NCI-H1105 (cell line): ENCODE results near the gene DNAH9.

Experiments used
- DNase-seq: peaks from one replicate; lab custom pipeline; 2025; lab: John Stamatoyannopoulos, UW

Gene DNAH9

DNA sequence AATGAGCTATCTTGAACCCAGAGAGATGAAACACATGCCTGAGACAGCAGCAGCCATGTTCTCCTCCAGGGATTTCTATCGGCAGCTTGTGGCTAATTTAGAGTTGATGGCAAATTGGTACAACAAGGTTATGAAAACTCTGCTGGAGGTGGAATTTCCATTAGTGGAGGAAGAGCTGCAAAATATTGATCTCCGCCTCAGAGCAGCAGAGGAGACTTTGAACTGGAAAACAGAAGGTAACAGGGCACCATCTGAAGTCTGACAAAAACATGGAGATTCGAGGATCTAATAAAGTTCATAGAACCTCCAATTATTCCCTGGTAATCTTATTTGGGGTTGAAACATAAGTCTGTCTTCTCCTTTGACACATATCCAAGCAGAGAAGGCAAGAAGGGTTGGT is 52.8 kb downstream of the DNAH9 start:
- no peak for DNase-seq

DNA sequence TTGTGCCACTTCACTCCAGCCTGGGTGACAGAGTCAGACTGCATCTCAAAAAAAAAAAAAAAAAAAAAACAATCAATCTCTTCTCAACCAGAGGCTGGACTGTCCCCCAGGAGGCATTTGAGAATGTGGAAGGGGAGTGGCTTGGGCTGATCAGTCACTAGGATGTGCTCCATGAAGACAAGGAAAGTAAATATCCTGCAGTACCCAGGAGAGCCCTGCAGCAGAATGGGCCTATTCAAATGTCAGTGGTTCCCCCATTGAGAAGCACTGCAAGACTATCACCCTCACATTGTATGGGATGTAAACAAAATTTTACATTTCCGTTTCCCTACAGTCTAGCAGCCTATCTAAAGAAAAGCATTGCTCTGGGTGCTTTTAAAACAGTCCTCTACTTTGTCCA is 70.3 kb downstream of the DNAH9 start:
- no peak for DNase-seq

DNA sequence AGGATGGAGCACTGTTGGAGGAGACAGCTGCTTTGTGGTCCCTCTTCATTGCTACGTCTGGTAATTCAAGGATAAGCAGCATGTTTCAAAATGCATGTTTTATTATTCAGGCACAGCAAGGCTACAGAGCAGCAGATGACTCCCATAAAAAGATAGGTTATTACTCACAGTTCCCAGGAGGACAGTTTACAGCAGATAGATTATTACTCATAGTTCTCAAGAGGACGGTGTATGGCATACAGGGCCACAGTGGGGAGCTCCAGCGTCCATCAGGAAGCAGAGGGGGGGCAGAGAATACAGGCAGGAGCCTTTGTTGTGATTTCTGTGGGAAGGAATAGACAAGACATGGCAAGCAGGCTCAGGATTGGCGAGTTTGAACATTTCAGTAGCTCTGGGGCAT is 72.9 kb downstream of the DNAH9 start:
- no peak for DNase-seq

DNA sequence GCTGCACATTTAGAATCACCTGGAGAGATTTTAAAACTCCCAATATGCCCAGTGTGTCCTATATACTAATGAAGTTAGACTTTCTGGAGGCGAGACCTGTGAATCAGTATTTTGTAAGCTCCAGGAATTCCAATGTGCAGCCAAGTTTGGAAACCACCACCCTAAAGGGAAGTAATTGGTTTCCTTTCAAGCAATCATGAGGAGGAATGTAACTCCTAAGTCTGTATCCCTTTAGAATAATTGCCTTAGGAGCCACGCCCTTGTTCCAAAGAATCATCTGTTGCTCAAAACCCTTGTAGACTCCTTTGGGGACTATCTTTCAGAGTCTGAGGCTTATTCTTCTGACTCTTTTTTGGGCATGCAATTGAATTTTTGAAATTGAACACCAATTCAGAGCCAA is 84.4 kb downstream of the DNAH9 start:
- no peak for DNase-seq

DNA sequence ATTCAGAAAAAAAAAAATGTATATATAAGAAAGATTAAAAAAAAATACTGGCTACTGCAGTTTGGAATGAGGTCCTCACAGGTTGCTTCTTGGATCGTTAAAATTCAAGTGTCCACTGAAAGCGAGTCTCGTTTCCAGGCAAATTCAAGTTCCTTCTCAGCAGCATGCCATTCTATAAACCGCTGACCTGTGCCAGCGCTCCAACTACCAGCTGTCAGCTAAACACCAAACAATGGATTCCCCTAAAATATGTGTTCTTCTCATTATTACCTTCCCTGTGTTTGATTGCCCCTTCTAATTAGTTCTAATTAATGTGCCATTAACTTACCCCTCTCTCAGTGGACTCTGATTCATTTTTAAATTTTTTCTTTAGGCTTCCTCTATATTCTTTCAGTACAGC is 92.4 kb downstream of the DNAH9 start:
- DNase-seq: no peak

DNA sequence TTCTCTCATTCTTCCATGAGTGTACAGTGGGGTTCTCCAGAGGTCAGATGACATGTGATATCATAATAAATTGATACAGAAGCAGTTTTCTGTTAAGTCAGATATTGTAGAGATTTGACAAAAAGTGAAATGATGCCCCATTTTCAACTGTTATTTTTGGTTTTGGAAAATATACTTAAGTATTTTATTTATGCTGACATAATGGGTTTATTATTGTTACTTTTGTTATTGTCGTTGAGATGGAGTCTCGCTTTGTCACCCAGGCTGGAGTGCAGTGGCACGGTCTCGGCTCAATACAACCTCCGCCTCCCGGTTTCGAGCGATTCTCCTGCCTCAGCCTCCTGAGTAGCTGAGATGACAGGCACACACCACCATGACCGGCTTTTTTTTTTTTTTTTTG is 94.4 kb downstream of the DNAH9 start:
- no peak for DNase-seq

DNA sequence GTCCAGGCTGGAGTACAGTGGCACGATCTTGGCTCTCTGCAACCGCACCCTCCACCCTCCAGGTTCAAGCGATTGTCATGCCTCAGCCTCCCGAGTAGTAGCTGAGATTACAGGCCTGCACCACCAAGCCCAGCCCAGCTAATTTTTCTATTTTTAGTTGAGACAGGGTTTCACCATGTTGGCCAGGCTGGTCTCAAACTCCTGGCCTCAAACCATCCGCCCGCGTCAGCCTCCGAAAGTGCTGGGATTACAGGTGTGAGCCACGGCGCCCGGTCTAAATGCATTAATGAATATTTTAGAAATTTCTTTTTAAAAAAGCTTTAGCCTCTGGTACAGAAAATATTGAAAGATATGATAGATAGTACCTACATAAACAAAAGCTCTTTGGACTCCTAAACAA is 95.0 kb downstream of the DNAH9 start:
- DNase-seq: no peak

DNA sequence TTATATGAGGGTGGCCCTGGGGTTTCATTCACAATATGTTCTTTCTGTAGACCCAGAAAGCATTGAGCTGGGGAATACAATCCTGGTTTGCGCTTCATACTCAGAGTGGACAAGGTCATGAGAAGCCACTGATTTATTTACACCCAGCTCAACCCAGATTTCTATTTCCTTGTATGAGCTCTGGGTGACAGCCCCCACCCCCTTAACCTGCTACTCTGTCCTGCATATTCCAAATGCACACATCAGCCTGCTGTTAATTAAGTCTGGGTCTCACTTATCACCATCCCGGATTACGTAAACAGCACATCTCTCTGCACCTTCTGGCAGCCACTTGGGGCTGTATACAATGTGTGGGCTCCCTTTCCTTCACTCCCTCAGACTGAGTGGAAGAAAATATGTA is 102.4 kb downstream of the DNAH9 start:
- no peak for DNase-seq

DNA sequence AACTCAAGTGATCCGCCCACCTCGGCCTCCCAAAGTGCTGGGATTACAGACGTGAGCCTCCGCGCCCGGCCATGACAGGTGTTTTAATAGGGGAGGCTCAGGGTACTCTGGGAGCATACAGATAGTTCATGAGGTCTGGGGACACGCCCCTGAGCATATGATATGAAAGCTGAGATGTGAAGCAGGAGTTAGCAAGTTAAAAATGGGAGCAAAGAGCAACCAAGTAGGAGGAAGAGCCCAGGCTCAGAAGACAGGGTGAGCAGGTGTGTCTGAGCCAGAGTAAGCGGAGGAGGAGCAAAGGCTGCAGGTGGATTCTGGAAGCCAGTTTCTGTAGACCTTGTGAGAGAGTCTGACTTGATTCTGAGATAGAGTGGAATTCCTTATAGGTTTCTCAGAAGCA is 103.6 kb downstream of the DNAH9 start:
- no peak for DNase-seq

DNA sequence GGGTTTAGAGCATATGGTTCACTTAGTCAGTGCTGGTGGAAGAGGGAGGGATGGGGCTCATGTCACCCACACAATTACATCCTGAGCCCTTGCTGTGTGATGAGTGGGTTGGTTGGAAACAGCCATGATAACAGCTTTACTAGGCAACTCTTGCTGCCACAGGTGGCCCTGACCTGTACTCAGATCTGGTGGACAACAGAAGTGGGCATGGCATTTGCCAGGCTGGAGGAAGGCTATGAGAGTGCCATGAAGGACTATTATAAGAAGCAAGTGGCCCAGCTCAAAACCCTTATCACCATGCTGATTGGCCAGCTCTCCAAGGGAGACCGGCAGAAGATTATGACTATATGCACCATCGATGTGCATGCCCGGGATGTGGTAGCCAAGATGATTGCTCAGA is 105.8 kb downstream of the DNAH9 start:
- DNase-seq: no peak

DNA sequence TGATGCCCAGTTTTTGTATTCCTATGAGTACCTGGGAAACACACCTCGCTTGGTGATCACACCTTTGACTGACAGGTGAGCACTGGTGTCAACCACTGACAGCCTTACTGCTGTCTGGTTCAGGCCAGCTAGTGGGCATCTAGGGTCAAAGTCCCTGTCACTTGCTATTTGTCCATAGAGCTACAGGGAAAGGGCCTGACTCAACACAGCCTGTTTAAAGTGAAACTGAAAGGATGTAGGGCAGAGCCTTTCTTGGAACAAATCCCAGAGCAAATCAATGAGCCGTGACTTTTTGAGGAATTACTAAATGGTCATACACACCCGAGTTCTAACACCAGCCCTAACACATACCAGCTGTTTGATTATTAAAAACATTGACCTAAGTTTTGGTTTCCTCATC is 106.8 kb downstream of the DNAH9 start:
- DNase-seq: peak; percentile 2

DNA sequence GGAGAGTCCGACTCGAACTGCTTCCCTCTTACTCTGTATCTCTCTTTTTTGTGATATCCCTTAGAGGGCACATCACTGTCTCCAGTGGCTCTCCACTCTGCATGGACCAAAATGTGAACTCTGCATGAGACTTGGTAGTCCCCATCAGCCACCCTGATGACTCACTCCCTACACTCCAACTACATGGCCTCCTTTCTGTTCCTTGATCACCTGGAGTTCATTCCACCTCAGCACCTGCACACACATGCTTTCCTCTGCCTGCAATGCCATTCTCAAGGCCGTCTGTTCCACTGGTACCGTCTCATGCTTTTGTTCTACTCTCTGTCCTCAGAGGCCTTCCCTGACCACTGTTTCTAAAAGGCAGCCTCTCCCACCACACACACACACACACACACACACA is 109.3 kb downstream of the DNAH9 start:
- DNase-seq: no peak

DNA sequence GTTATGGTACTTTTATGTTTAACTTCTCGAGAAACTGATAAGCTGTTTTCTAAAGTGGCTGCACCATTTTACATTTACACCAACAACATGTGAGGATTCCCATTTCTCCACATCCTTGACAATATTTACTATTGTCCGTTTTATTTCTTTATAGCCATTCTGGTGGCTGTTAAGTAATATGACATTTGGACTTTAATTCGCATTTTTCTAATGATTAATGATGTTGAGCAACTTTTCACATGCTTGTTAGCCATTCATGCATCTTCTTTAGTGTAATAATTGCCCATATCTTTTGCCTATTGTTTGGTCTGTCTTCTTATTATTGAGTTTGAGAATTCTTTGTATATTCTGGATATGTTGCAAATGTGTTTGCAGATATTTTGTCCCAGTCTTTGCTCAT is 114.2 kb downstream of the DNAH9 start:
- no peak for DNase-seq

DNA sequence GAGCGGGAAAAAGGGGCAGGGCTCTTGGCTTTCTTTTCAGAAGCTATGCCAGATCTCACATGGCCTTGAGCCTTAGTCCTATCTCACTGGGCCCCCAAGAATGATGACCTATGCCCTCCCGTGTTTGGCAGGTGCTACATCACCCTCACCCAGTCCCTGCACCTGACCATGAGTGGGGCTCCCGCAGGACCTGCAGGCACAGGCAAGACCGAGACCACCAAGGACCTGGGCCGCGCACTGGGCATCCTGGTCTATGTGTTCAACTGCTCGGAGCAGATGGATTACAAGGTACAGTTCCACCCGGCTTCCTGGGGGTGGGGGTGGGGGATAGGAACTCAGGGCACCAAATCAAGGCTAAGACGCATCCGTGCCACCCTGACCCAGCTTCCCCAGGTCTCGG is 120.9 kb downstream of the DNAH9 start:
- no peak for DNase-seq

DNA sequence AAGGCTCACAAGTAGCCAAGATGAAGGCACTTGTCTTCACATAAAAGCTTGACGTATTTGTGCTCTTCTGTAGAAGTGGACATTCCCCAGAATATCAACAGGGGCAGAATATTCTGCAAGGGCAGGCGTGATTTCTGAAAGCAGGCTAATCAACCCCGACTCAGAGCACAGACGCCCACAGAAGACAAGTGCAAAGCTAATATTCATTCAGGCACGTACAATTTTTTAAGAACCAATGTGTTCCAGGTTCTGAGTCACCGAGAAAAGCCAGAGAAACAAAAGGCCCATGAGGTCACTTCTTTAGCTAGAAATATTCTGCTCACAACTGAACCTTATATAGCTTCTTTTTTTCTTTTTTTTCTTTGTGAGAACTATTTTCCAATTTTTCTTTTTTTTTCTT is 121.6 kb downstream of the DNAH9 start:
- DNase-seq: no peak

DNA sequence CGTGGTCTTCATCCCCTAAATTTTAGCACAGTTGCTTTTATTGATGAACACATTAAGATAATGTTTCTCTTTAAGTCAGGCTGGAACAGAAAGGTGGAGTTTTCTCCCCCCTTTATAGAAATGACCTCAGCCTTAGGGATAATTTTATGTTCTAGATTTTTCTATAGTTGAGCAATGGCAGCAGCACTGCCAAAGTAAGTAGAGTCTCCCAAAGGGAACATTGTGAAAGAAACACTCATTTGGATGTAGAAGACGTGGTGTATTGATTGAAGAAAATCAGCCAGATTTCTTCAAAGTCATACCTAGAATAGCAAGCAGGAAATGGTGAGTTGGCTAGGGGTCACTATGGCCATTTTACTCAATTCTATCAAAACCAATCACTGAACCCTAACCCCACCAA is 122.5 kb downstream of the DNAH9 start:
- DNase-seq: no peak

DNA sequence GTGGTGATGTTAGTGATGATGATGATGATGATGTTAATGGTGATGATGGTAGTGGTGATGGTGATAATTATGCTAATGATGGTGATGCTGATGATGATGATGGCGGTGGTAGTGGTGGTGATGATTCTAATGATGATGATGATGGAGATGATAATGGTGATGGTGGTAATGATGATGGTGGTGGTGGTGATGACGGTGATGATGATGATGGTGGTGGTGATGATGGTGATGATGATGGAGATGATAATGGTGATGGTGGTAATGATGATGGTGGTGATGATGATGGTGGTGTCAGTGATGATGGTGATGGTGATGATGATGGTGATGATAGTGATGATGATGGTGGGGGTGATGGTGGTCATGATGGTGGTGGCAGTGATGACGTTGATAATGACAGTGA is 132.5 kb downstream of the DNAH9 start:
- DNase-seq: no peak

DNA sequence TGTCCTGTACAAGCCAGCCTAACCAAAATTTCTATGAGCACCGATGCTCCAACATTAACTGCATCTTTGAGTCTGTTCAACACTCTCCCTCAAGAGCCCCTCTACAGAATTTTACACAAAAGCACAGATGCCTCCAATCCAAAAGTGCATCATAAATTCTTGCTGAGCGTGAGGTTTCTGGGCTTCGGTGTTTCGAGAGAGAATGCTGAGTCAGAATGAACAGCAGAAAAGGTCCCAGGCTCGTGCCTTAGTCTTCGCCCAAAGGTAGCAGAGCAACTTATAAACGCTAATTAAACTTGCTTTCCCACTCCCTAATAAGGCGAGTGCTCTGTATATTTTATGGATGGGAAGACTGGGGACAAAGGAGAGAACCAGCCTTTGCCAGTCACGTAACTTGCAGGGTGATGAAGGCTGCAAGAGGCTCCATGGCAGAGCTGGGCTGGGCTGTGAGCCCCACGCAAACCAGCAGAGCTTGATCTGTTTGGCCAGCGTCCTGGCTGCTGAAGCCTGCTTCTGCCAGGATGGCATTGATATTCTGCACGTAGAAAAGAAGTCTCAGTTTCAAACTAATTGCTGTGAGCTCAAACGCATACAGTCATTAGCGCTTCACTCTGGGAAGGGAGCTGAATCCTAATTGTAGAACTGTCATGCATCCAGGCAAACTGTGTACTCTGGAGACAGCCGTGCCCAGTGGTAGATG is 138.5 kb downstream of the DNAH9 start:
- DNase-seq: no peak

DNA sequence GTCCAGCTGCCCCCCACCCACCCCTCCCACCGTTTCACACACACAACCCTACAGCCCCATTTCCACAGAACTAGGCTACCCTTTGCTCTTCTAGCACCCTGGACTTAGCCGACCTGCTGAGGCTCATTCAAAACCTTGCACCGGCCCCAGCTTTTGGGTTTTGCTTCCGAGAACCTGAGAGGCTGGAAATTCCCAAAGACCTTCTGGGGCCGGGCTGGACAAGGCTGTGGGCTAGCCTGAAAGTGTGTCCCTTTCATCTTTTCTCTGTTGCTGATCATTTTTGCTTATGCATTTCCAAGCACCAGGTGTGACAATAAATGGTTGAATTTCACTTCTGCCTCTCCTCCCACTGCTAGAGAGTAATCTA is 139.0 kb downstream of the DNAH9 start:
- no peak for DNase-seq

DNA sequence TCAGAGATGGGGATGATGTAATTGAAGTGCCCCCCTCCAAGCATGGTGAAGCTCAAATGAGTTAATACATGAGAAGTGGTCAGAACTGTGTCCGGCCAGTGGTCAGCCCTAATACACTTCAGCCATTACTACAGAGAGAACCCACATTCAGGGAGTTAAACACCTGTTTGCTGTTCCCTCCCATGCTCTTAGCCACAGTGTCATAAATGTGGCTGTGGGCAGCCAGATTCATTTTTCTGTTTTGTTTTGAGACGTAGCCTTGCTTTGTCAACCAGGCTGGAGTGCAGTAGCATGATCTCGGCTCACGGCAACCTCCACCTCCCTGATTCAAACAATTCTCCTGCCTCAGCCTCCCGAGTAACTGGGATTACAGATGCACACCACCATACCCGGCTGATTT is 139.9 kb downstream of the DNAH9 start:
- no peak for DNase-seq

DNA sequence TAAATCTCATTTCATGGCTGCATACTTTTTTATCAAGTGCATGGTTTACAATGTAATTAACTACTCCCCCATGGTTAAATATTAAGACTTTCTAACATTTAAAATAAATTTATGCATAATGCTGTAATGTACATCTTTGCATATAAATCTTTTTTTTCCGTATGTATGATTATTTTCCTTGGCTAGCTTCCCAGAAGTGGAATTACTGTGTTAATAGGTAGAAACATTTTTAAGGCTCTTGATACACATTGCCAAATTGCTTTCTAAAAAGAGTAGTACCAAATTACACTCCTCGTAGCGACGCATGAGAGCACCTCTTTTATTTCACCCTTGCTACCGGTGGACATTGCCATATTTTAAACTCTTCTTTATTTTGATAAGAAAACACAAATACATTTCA is 141.1 kb downstream of the DNAH9 start:
- DNase-seq: no peak

DNA sequence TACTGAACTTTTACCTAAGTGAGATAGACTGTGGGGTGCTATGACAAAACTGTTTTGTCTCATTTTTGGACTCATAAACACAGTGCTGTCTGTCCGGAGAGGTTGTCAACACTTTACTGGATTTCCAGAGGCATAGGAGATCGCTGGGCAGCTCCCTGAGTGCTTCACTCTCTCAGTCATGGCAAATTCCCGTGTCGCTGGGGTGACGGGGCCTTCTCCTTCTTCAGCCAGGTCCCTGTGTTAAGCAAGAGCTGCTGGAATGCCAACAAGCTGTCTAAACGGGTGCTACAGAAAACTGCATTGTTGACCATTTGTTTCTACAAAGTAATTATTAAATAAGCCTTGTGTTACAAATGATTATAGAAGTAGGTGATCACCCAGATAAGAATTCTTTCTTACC is 141.6 kb downstream of the DNAH9 start:
- no peak for DNase-seq

DNA sequence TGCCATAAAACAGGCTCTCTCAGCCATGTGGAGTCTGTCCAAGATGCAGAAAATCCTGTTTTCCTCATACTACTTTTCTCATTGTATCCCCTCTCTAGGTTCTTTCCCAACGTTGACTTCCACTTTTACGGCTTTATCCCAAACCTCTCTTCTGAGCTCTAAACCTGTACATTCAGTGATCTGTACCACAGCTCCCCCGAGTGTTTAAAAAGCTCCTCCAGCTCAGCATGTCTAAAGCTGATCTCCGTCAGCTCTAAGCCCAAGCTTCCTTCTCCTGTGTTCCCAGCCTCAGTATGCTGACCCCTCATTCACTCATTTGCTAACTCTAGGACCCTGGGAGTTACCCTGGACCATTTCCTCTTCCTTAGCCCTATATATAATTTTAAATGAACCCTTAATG is 144.6 kb downstream of the DNAH9 start:
- no peak for DNase-seq

DNA sequence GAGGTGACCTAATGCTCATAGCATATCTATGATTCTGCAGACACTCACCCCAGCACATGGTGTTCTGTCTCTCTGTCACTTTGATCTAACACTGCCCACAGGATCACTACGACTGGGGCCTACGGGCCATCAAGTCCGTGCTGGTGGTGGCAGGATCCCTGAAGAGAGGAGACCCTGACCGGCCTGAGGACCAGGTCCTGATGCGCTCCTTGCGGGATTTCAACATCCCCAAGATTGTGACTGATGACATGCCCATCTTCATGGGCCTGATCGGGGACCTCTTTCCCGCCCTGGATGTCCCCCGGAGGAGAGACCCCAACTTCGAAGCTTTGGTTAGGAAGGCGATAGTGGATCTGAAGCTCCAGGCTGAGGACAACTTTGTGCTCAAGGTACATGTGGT is 146.4 kb downstream of the DNAH9 start:
- DNase-seq: no peak

DNA sequence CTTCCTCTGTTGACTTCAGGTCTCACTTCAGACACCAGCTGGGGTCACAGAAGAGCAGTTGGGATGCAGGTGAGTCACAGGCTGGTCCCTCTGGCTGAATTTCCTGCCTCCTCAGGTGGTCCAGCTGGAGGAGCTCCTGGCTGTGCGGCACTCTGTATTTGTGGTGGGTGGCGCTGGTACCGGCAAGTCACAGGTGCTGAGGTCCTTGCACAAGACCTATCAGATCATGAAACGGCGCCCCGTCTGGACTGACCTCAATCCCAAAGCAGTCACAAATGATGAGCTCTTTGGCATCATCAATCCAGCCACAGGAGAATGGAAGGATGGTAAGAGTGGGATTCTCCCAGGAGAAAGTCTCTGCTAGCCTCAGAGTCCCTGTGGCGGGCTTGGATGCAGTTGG is 149.2 kb downstream of the DNAH9 start:
- DNase-seq: no peak
